Mesenchymal stem cell (in vitro differentiated cells and primary cell): ENCODE results near the gene VPS37C.

ENCODE experiments used
- DNase-seq: peaks from one replicate; pipeline ENCODE4 v3.0.0-alpha.2; 2013
- H2AFZ ChIP-seq: one replicate; pipeline ENCODE4 v1.6.1; 2013; ENCODE audit warnings: low read depth, mild to moderate bottlenecking, control low read depth, inconsistent platforms, low read length, moderate library complexity
- H2AK5ac ChIP-seq: 2 replicates; pipeline ENCODE4 v1.6.1; 2013; ENCODE audit warnings: low read length, moderate library complexity, mild to moderate bottlenecking, inconsistent platforms; ENCODE audit not compliant: severe bottlenecking
- H2BK120ac ChIP-seq: one replicate; pipeline ENCODE4 v1.6.1; 2013; ENCODE audit warnings: low read depth, mild to moderate bottlenecking, inconsistent platforms, low read length, moderate library complexity
- H2BK12ac ChIP-seq, 2 experiments: one replicate each; pipeline ENCODE4 v1.6.1; 2013; ENCODE audit warnings: inconsistent platforms in 2 of 2, low read length in 2 of 2, mild to moderate bottlenecking in 2 of 2, moderate library complexity in 2 of 2, control low read depth in 1 of 2
- H2BK15ac ChIP-seq: one replicate; pipeline ENCODE4 v1.6.1; 2013; ENCODE audit warnings: mild to moderate bottlenecking, low read depth, inconsistent platforms; ENCODE audit not compliant: poor library complexity, severe bottlenecking
- H2BK5ac ChIP-seq: 2 replicates; pipeline ENCODE4 v1.6.1; 2013; ENCODE audit warnings: low read depth, mild to moderate bottlenecking, low read length, control low read depth, inconsistent platforms; ENCODE audit not compliant: poor library complexity, severe bottlenecking
- H3K14ac ChIP-seq, 2 experiments: one replicate each; pipeline ENCODE4 v1.6.1; 2013; ENCODE audit warnings: inconsistent platforms in 2 of 2, low read length in 2 of 2, control low read depth in 1 of 2, mild to moderate bottlenecking in 1 of 2, moderate library complexity in 1 of 2
- H3K18ac ChIP-seq, 2 experiments: one replicate each; pipeline ENCODE4 v1.6.1; 2013; ENCODE audit warnings: inconsistent platforms in 2 of 2, low read length in 2 of 2, control low read depth in 1 of 2, low read depth in 1 of 2, mild to moderate bottlenecking in 1 of 2
- H3K23ac ChIP-seq, 2 experiments: one replicate each; pipeline ENCODE4 v1.6.1; 2013; ENCODE audit warnings: inconsistent platforms in 2 of 2, low read length in 2 of 2, mild to moderate bottlenecking in 2 of 2, moderate library complexity in 2 of 2, control low read depth in 1 of 2
- H3K27ac ChIP-seq: 2 replicates; pipeline ENCODE4 v1.5.1; 2013; ENCODE audit warnings: mild to moderate bottlenecking, moderate library complexity, low read length, control low read depth, inconsistent platforms; ENCODE audit not compliant: poor library complexity, severe bottlenecking
- H3K27me3 ChIP-seq, 2 experiments: 2 replicates each; pipeline versions ENCODE4 v1.6.1 to v1.7.0; 2013; ENCODE audit warnings: low read length in 2 of 2, mild to moderate bottlenecking in 2 of 2, moderate library complexity in 2 of 2, control low read depth in 1 of 2, inconsistent platforms in 1 of 2; ENCODE audit not compliant: control insufficient read depth in 1 of 2, insufficient read depth in 1 of 2
- H3K36me3 ChIP-seq, 2 experiments: 2 replicates each; pipeline versions ENCODE4 v1.6.1 to v1.7.0; 2013; ENCODE audit warnings: low read length in 2 of 2, control low read depth in 1 of 2, inconsistent platforms in 1 of 2, low read depth in 1 of 2, mild to moderate bottlenecking in 1 of 2; ENCODE audit not compliant: insufficient read depth in 2 of 2, control insufficient read depth in 1 of 2
- H3K4ac ChIP-seq, 2 experiments: one replicate each; pipeline ENCODE4 v1.6.1; 2013; ENCODE audit warnings: inconsistent platforms in 2 of 2, low read length in 2 of 2, mild to moderate bottlenecking in 2 of 2, moderate library complexity in 2 of 2, control low read depth in 1 of 2, low read depth in 1 of 2
- H3K4me1 ChIP-seq: 2 replicates; pipeline ENCODE4 v1.6.1; 2013; ENCODE audit warnings: low read depth, low read length, control low read depth; ENCODE audit not compliant: control insufficient read depth, insufficient read depth
- H3K4me2 ChIP-seq: 2 replicates; pipeline ENCODE4 v1.6.1; 2013; ENCODE audit warnings: low read length, mild to moderate bottlenecking, inconsistent platforms; ENCODE audit not compliant: poor library complexity, severe bottlenecking
- H3K4me3 ChIP-seq, 2 experiments: 2 replicates each; pipeline versions ENCODE4 v1.5.1 to v1.7.0; 2013; ENCODE audit warnings: low read length in 2 of 2, mild to moderate bottlenecking in 2 of 2, control low read depth in 1 of 2, low read depth in 1 of 2; ENCODE audit not compliant: insufficient read depth in 1 of 2
- H3K79me1 ChIP-seq: replicated peaks from 2 replicates; pipeline ENCODE4 v1.6.1; 2013; ENCODE audit warnings: mild to moderate bottlenecking, control low read depth, low read length, inconsistent platforms; ENCODE audit not compliant: poor library complexity, severe bottlenecking
- H3K9ac ChIP-seq: 2 replicates; pipeline ENCODE4 v1.7.0; 2013; ENCODE audit warnings: mild to moderate bottlenecking, low read length, moderate library complexity
- H3K9me3 ChIP-seq: 2 replicates; pipeline ENCODE4 v1.7.0; 2013; ENCODE audit warnings: mild to moderate bottlenecking, low read length; ENCODE audit not compliant: control insufficient read depth
- H4K8ac ChIP-seq: one replicate; pipeline ENCODE4 v1.6.1; 2013; ENCODE audit warnings: inconsistent platforms, mild to moderate bottlenecking, low read length, moderate library complexity
- H4K91ac ChIP-seq: one replicate; pipeline ENCODE4 v1.6.1; 2013; ENCODE audit warnings: mild to moderate bottlenecking, low read length, inconsistent platforms
- WGBS: methylation state at CpG from one replicate; pipeline ENCODE4 v1.1.7; 2013; ENCODE audit warnings: mixed read lengths; 5-methylcytosine and 5-hydroxymethylcytosine counted together

The VPS37C gene

GRCh38 chr11:61174949-61175348 lies 13.7 kb upstream of the VPS37C start:
- no peak overlapping the region for H2BK12ac ChIP-seq
- H4K8ac ChIP-seq: no peak overlapping the region
- H3K9ac ChIP-seq: no peak overlapping the region
- no peak overlapping the region for H2BK15ac ChIP-seq
- H3K23ac ChIP-seq: no peak overlapping the region
- no peak overlapping the region for H3K18ac ChIP-seq
- H2AFZ ChIP-seq: no peak overlapping the region
- peaks cover 5% of the 10 kb centered on the region for H3K9me3 ChIP-seq
- H3K4me3 ChIP-seq: no peak overlapping the region
- no peak overlapping the region for H2BK5ac ChIP-seq
- H3K4ac ChIP-seq: no peak overlapping the region
- no peak overlapping the region for H3K14ac ChIP-seq
- no peak overlapping the region for H4K91ac ChIP-seq
- DNase-seq: no peak
- 90% methylated on average over 6 of the region's 6 CpGs for WGBS
- no peak overlapping the region for H3K27ac ChIP-seq
- no peak overlapping the region for H2AK5ac ChIP-seq
- no peak overlapping the region for H2BK120ac ChIP-seq
- H3K27me3 ChIP-seq: peaks cover 46 to 66% of the 10 kb centered on the region in 2 experiments
- H3K4me1 ChIP-seq: no peaks in the 10 kb centered on the region
- no peaks in the 10 kb centered on the region for H3K36me3 ChIP-seq
- H3K4me2 ChIP-seq: no peak overlapping the region
- no peaks in the 10 kb centered on the region for H3K79me1 ChIP-seq

- no peaks in the 10 kb centered on the region for H3K4me1 ChIP-seq
- H3K23ac ChIP-seq: no peak overlapping the region
- no peak overlapping the region for H3K4me3 ChIP-seq
- H3K4ac ChIP-seq: no peak overlapping the region
- no peaks in the 10 kb centered on the region for H3K36me3 ChIP-seq
- H2BK15ac ChIP-seq: no peak overlapping the region
- no peak overlapping the region for H2AFZ ChIP-seq
- no peak overlapping the region for H3K14ac ChIP-seq
- no peak overlapping the region for H4K8ac ChIP-seq
- H3K9ac ChIP-seq: no peak overlapping the region
- peaks cover 51 to 69% of the 10 kb centered on the region in 2 experiments for H3K27me3 ChIP-seq
- H3K9me3 ChIP-seq: peaks cover 5% of the 10 kb centered on the region
- H4K91ac ChIP-seq: no peak overlapping the region
- no peak overlapping the region for H2BK12ac ChIP-seq
- no peak overlapping the region for H3K18ac ChIP-seq
- no peak overlapping the region for H2AK5ac ChIP-seq
- no peak overlapping the region for H2BK120ac ChIP-seq
- WGBS: 69% methylated on average over 6 of the region's 6 CpGs
- DNase-seq: no peak
- H3K27ac ChIP-seq: no peak overlapping the region
- H3K4me2 ChIP-seq: no peak overlapping the region
- no peak overlapping the region for H2BK5ac ChIP-seq
- no peaks in the 10 kb centered on the region for H3K79me1 ChIP-seq
Observed at GRCh38 chr11:61174273-61174672, 13.0 kb upstream of the VPS37C start.

GRCh38 chr11:61173456-61173855 lies 12.2 kb upstream of the VPS37C start:
- H3K9me3 ChIP-seq: peaks cover 5% of the 10 kb centered on the region
- H2BK12ac ChIP-seq: no peak overlapping the region
- DNase-seq: no peak
- H3K18ac ChIP-seq: no peak overlapping the region
- no peak overlapping the region for H3K27ac ChIP-seq
- H4K91ac ChIP-seq: no peak overlapping the region
- peaks cover 55 to 71% of the 10 kb centered on the region in 2 experiments for H3K27me3 ChIP-seq
- no peak overlapping the region for H3K4ac ChIP-seq
- no peak overlapping the region for H3K4me3 ChIP-seq
- no peak overlapping the region for H3K14ac ChIP-seq
- H4K8ac ChIP-seq: no peak overlapping the region
- no peaks in the 10 kb centered on the region for H3K79me1 ChIP-seq
- no peak overlapping the region for H3K9ac ChIP-seq
- H2AFZ ChIP-seq: no peak overlapping the region
- WGBS: 78% methylated on average over 4 of the region's 4 CpGs
- no peak overlapping the region for H2BK15ac ChIP-seq
- H3K4me2 ChIP-seq: no peak overlapping the region
- no peak overlapping the region for H3K23ac ChIP-seq
- no peak overlapping the region for H2BK5ac ChIP-seq
- H2AK5ac ChIP-seq: no peak overlapping the region
- no peak overlapping the region for H2BK120ac ChIP-seq
- no peaks in the 10 kb centered on the region for H3K36me3 ChIP-seq
- H3K4me1 ChIP-seq: no peaks in the 10 kb centered on the region

- no peak overlapping the region for H2BK15ac ChIP-seq
- no peak for DNase-seq
- no peak overlapping the region for H4K8ac ChIP-seq
- no peak overlapping the region for H3K18ac ChIP-seq
- peaks cover 55 to 72% of the 10 kb centered on the region in 2 experiments for H3K27me3 ChIP-seq
- H3K4me3 ChIP-seq: no peak overlapping the region
- H2AK5ac ChIP-seq: no peak overlapping the region
- H3K4me1 ChIP-seq: no peaks in the 10 kb centered on the region
- H3K36me3 ChIP-seq: no peaks in the 10 kb centered on the region
- peaks cover 5% of the 10 kb centered on the region for H3K9me3 ChIP-seq
- H3K4me2 ChIP-seq: no peak overlapping the region
- no peak overlapping the region for H3K27ac ChIP-seq
- no peak overlapping the region for H2AFZ ChIP-seq
- 85% methylated on average over 3 of the region's 3 CpGs for WGBS
- H3K4ac ChIP-seq: no peak overlapping the region
- no peaks in the 10 kb centered on the region for H3K79me1 ChIP-seq
- H2BK5ac ChIP-seq: no peak overlapping the region
- H3K23ac ChIP-seq: no peak overlapping the region
- H4K91ac ChIP-seq: no peak overlapping the region
- H2BK120ac ChIP-seq: no peak overlapping the region
- H2BK12ac ChIP-seq: no peak overlapping the region
- H3K14ac ChIP-seq: no peak overlapping the region
- no peak overlapping the region for H3K9ac ChIP-seq
Observed at GRCh38 chr11:61172888-61173287, 11.7 kb upstream of the VPS37C start.
